Fibroblast of pulmonary artery (primary cell): ENCODE measurements around the gene FOXF2.

Experiments
- DNase-seq: peaks from one replicate; pipeline ENCODE4 v3.0.0-alpha.2; 2010; ENCODE audit warnings: low read depth
- H3K4me3 ChIP-seq: replicated peaks from 2 replicates; pipeline ENCODE4 v1.5.1; 2011; ENCODE audit warnings: low read depth, mild to moderate bottlenecking, control low read depth, low read length, moderate library complexity
- CTCF ChIP-seq: IDR thresholded peaks from 2 replicates; pipeline ENCODE4 v1.5.1; 2011; ENCODE audit warnings: mild to moderate bottlenecking, control low read depth, low read length, inconsistent platforms; ENCODE audit errors: missing control alignments

FOXF2 gene

GRCh38 chr6:1404713-1405098 is 15.3 kb downstream of the FOXF2 start:
- no peak for DNase-seq
- no peak for TF ChIP-seq CTCF

GRCh38 chr6:1405221-1405620 is 15.8 kb downstream of the FOXF2 start:
- TF ChIP-seq CTCF, result no peak
- DNase-seq, result no peak
- H3K4me3 ChIP-seq, result no peak overlapping the region

More at GRCh38 chr6:1404713-1405098, 15.3 kb downstream of the FOXF2 start:
- H3K4me3 ChIP-seq, result no peak overlapping the region

- no peak overlapping the region for H3K4me3 ChIP-seq
- no peak for DNase-seq
- TF ChIP-seq CTCF, result no peak
Observed at GRCh38 chr6:1406306-1407072, 17.1 kb downstream of the FOXF2 start.

- no peak overlapping the region for H3K4me3 ChIP-seq
- DNase-seq, result no peak
Observed at GRCh38 chr6:1407499-1407990, 18.2 kb downstream of the FOXF2 start.

GRCh38 chr6:1409774-1410465 is 20.5 kb downstream of the FOXF2 start:
- H3K4me3 ChIP-seq, result no peak overlapping the region
- no peak for TF ChIP-seq CTCF
- DNase-seq, result no peak

More at GRCh38 chr6:1407499-1407990, 18.2 kb downstream of the FOXF2 start:
- no peak for TF ChIP-seq CTCF

- no peak for DNase-seq
- H3K4me3 ChIP-seq, result no peak overlapping the region
- no peak for TF ChIP-seq CTCF
Observed at GRCh38 chr6:1412901-1413300, 23.5 kb downstream of the FOXF2 start.
